Panc1 (cell line): Measurements from ENCODE around the gene EDNRB. TPM values are rescaled to one million over a fixed set of nuclear protein-coding genes. Genes with fewer than 3 reads are reported as not detected.

ENCODE experiments used
- ATAC-seq: fragments of 200-7000 bp; cut with Tn5 transposase; 2 replicates; pipeline ENCODE4 v1.9.1; 2020; ENCODE audit warnings: mild to moderate bottlenecking, moderate library complexity
- BruUV-seq: library from RNA; stranded (reverse); fragments of 400-500 nt; replicated peaks from 2 replicates; lab custom pipeline; 2021; lab: Mats Ljungman, UMichigan
- CTCF ChIA-PET: fragments of 300-600 bp; sonication (Branson Sonifier 250); formaldehyde crosslinking; loops from one replicate; lab custom pipeline; 2022; ENCODE audit warnings: antibody characterized with exemption; lab: Charles Lee
- POLR2A ChIA-PET: fragments of 300-600 bp; sonication (Branson Sonifier 250); formaldehyde crosslinking; loops from one replicate; lab custom pipeline; 2022; ENCODE audit warnings: antibody characterized with exemption; lab: Charles Lee
- DNase-seq: peaks from one replicate; pipeline ENCODE4 v3.0.0-alpha.2; 2010; ENCODE audit warnings: low read depth, low spot score
- H3K27ac ChIP-seq: 2 replicates; pipeline ENCODE4 v1.5.1; 2011; ENCODE audit warnings: mild to moderate bottlenecking, low read length, inconsistent platforms
- H3K27me3 ChIP-seq: fragments of 200-500 bp; sonication (Bioruptor generic); 2 replicates; pipeline ENCODE4 v1.6.0; 2014; ENCODE audit warnings: low read length, inconsistent platforms; ENCODE audit not compliant: control insufficient read depth, insufficient read depth
- H3K36me3 ChIP-seq: fragments of 200-500 bp; sonication (Bioruptor generic); 2 replicates; pipeline ENCODE4 v1.5.1; 2014; ENCODE audit warnings: inconsistent platforms, mild to moderate bottlenecking, low read length, moderate library complexity; ENCODE audit not compliant: control insufficient read depth, insufficient read depth
- H3K4me1 ChIP-seq: 2 replicates; pipeline ENCODE4 v1.5.1; 2011; ENCODE audit warnings: inconsistent platforms, mild to moderate bottlenecking, low read length, moderate library complexity; ENCODE audit not compliant: control insufficient read depth, insufficient read depth
- H3K4me3 ChIP-seq, 2 experiments: 2 replicates each; pipeline ENCODE4 v1.5.1; 2011 to 2012; ENCODE audit warnings: low read depth in 2 of 2, low read length in 2 of 2, mild to moderate bottlenecking in 2 of 2, inconsistent platforms in 1 of 2, moderate library complexity in 1 of 2
- H3K9me3 ChIP-seq: fragments of 200-500 bp; sonication (Bioruptor generic); 2 replicates; pipeline ENCODE4 v1.5.1; 2014; ENCODE audit warnings: low read depth, mild to moderate bottlenecking, inconsistent platforms, low read length, moderate library complexity; ENCODE audit not compliant: control insufficient read depth, insufficient read depth
- POLR2AphosphoS5 ChIP-seq: IDR thresholded peaks from 2 replicates; pipeline ENCODE4 v1.6.1; 2012; ENCODE audit warnings: mild to moderate bottlenecking, low read depth, low read length, moderate library complexity
- SIN3A ChIP-seq: IDR thresholded peaks from 2 replicates; pipeline ENCODE4 v1.6.1; 2012; ENCODE audit warnings: low read depth, mild to moderate bottlenecking, low read length, moderate library complexity, borderline replicate concordance; ENCODE audit not compliant: insufficient read depth
- TCF7L2 ChIP-seq: IDR thresholded peaks from 2 replicates; pipeline ENCODE4 v1.6.1; 2011; ENCODE audit warnings: mild to moderate bottlenecking, low read depth, low read length, inconsistent platforms
- in situ Hi-C: cut with HindIII; loops from 2 replicates; pipeline ENCODE4 v1.10.0; 2016; ENCODE audit warnings: low sequenced_read_pairs, low pct_unique_long_range_greater_than_20kb
- intact Hi-C: fragments of 100-400 bp; cut with micrococcal nuclease; formaldehyde crosslinking; loops from one replicate; pipeline ENCODE4 v1.10.0; 2022; ENCODE audit not compliant: unreplicated experiment
- total RNA-seq: library from RNA; stranded (reverse); gene quantifications from one replicate; pipeline ENCODE4 v1.2.1, GENCODE V29; 2021; ENCODE audit not compliant: unreplicated experiment
- TF ChIP-seq, protein P1 (sequence below): fragments of 450-650 bp; IDR thresholded peaks from 2 replicates; pipeline ENCODE4 v1.5.1; 2017; ENCODE audit warnings: mild to moderate bottlenecking
- TF ChIP-seq, protein P2 (sequence below), 2 experiments: IDR thresholded peaks; 2 replicates each; pipeline ENCODE4 v1.6.1; 2011 to 2012; ENCODE audit warnings: low read depth in 2 of 2, control low read depth in 1 of 2, low read length in 1 of 2, mild to moderate bottlenecking in 1 of 2, moderate library complexity in 1 of 2; ENCODE audit not compliant: insufficient read depth in 1 of 2

EDNRB gene
- total RNA-seq, 1 experiment from 2014 or later: 0.18 TPM

DNA sequence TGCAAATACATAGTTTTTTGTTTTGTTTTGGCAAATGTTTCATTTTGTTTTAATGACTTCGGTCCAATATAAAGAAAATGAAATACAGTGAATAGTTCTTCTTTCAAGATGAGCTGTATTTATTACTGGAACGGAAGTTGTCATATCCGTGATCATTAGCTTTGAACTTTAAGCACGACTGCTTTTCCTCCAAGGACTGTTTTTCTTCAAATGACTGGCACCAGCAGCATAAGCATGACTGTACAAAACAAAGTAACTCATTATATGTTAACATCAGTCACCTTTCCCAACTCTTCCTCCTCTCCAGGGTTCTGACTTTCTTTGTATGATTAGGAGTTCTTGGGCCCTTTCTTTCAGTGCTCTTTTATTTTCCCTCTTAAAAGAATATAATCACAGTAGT lies 20.5 kb downstream of the EDNRB start:
- POLR2A ChIA-PET: no interaction called here
- intact Hi-C loops: no loop called here
- no peak for ATAC-seq
- Histone ChIP-seq H3K27ac (no peak overlapping the region), H3K27me3 (no peaks in the 10 kb centered on the region), H3K4me1 (no peaks in the 10 kb centered on the region), H3K36me3 (no peaks in the 10 kb centered on the region), H3K4me3 (no peak overlapping the region), H3K9me3 (no peaks in the 10 kb centered on the region)
- CTCF ChIA-PET: no interaction called here
- no TSS peak for BruUV-seq
- no peak for TF ChIP-seq POLR2AphosphoS5
- no peak for TF ChIP-seq TCF7L2
- no peak for TF ChIP-seq SIN3A
- TF ChIP-seq, protein P1, sequence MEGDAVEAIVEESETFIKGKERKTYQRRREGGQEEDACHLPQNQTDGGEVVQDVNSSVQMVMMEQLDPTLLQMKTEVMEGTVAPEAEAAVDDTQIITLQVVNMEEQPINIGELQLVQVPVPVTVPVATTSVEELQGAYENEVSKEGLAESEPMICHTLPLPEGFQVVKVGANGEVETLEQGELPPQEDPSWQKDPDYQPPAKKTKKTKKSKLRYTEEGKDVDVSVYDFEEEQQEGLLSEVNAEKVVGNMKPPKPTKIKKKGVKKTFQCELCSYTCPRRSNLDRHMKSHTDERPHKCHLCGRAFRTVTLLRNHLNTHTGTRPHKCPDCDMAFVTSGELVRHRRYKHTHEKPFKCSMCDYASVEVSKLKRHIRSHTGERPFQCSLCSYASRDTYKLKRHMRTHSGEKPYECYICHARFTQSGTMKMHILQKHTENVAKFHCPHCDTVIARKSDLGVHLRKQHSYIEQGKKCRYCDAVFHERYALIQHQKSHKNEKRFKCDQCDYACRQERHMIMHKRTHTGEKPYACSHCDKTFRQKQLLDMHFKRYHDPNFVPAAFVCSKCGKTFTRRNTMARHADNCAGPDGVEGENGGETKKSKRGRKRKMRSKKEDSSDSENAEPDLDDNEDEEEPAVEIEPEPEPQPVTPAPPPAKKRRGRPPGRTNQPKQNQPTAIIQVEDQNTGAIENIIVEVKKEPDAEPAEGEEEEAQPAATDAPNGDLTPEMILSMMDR: no peak
- TF ChIP-seq, protein P2, sequence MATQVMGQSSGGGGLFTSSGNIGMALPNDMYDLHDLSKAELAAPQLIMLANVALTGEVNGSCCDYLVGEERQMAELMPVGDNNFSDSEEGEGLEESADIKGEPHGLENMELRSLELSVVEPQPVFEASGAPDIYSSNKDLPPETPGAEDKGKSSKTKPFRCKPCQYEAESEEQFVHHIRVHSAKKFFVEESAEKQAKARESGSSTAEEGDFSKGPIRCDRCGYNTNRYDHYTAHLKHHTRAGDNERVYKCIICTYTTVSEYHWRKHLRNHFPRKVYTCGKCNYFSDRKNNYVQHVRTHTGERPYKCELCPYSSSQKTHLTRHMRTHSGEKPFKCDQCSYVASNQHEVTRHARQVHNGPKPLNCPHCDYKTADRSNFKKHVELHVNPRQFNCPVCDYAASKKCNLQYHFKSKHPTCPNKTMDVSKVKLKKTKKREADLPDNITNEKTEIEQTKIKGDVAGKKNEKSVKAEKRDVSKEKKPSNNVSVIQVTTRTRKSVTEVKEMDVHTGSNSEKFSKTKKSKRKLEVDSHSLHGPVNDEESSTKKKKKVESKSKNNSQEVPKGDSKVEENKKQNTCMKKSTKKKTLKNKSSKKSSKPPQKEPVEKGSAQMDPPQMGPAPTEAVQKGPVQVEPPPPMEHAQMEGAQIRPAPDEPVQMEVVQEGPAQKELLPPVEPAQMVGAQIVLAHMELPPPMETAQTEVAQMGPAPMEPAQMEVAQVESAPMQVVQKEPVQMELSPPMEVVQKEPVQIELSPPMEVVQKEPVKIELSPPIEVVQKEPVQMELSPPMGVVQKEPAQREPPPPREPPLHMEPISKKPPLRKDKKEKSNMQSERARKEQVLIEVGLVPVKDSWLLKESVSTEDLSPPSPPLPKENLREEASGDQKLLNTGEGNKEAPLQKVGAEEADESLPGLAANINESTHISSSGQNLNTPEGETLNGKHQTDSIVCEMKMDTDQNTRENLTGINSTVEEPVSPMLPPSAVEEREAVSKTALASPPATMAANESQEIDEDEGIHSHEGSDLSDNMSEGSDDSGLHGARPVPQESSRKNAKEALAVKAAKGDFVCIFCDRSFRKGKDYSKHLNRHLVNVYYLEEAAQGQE (IDR thresholded peaks at IDR 0.05; ENCODE audit: insufficient read depth in 1 of 2, low read depth in 2 of 2, low read length in 1 of 2): no peak
- in situ Hi-C loops: no loop called here
- no peak for DNase-seq

DNA sequence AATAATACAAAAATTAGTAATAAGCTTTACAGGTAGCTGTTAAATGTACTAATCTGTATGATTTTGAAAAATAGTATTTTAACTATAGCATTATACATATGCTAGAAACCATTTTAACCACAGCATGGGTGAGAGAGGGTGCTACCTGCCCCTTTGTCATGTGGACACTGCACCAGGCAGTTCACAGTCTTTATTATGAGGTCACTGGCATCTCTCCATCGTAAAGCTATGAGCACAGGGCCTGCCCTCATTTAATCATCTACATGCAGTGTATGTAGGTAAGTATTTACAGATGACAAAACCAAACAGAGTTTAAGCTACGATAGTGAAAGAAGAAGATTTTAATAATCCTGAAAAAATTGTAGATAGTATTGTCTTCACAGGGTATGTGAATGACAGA lies 21.7 kb downstream of the EDNRB start:
- ATAC-seq: no peak
- H3K27ac ChIP-seq: no peak overlapping the region
- H3K9me3 ChIP-seq: no peaks in the 10 kb centered on the region
- no TSS peak for BruUV-seq
- intact Hi-C loops: no loop called here
- ChIA-PET CTCF (no interaction called here), POLR2A (no interaction called here)
- no peak for DNase-seq
- H3K4me3 ChIP-seq: no peak overlapping the region
- no peaks in the 10 kb centered on the region for H3K4me1 ChIP-seq
- H3K27me3 ChIP-seq: no peaks in the 10 kb centered on the region
- TF ChIP-seq, protein P1: no peak
- TF ChIP-seq, protein P2 (IDR thresholded peaks at IDR 0.05; ENCODE audit: insufficient read depth in 1 of 2, low read depth in 2 of 2, low read length in 1 of 2): no peak
- TF ChIP-seq POLR2AphosphoS5 (no peak), TCF7L2 (no peak), SIN3A (no peak)
- H3K36me3 ChIP-seq: no peaks in the 10 kb centered on the region
- in situ Hi-C loops: no loop called here
